ENCODE measurements around the gene ATP7B.

Gene ATP7B

DNA sequence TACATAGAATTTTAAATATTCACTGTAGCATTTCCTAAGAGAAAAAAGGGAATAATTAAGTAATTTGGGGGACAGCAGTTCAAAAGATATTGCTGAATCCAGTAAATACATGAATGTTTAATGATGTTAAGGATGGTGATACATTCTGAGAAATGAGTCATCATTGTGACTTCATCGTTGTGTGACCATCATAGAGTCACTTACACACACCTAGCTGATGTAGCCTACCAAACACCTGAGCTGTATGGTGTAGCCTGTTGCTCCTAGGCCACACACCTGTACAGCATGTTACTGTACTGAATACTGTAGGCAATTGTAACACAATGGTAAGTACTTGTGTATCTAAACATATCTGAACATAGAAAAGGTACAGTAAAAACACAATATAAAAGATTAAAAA lies 34.8 kb downstream of the ATP7B start:
- no peak for DNase-seq

GRCh38 chr13:51974482-51974881 lies 36.8 kb downstream of the ATP7B start:
- DNase-seq = no peak

DNA sequence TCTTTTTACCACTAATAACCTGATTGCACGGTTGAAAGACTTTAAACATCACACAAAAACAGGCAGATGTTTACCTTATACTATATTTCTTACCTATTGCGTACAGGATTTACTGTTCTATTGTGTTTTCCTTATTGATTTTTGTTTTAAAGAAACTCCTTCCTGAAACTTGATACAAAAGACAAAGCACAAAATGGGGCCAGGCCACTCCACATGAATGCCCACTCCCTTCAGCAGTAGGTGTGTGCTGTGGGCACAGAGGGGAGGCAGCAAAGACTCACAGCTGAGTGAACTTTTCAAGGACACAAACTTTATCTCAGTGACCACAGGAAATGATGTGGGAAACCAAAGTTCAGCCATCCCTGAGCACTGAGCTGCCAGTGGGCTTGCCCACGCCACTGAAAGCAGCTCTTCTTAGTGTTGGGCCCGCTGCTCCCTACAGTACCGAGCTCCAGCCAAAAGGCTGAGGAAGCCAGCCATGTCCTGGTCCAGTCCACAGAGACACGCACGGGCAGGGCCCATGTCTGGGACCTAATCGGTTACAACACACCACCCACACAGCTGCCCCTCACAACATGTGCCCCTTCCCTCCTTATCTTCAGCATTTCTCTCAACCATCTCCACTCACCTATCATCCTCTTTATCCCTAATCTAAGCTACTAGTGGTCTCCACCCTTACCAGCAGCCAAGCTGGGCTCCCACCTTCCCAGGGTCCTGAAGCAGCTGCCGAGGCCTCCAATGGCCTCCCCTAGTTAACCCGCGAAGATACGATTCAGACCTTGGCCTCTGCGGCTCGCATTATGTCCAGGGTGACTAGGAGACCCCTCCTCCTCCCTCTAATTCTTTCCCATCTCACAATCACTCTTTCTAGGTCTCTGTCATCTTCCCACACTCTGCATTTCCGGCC lies 39.5 kb downstream of the ATP7B start:
- no peak for DNase-seq

DNA sequence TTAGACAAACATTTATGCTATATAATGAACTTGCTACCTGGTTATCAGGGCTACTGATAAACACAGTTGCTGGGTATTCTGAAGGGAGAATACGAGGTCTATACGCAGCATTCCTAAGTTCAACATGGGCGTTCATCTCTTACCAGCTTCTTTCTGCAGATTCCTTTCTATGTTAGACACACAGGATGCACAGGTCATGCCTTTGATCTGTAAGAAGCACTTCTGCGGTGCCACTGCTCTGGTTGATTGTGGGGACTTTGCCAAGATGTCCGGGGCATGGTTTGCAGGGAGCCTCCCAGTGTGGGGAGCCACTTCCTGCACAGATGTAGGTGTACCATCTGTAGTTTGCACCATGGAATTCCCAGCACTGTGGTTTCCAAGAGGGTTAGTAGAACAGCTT lies 40.9 kb downstream of the ATP7B start:
- no peak for DNase-seq

GRCh38 chr13:51967482-51968446 lies 43.5 kb downstream of the ATP7B start:
- DNase-seq = no peak

DNA sequence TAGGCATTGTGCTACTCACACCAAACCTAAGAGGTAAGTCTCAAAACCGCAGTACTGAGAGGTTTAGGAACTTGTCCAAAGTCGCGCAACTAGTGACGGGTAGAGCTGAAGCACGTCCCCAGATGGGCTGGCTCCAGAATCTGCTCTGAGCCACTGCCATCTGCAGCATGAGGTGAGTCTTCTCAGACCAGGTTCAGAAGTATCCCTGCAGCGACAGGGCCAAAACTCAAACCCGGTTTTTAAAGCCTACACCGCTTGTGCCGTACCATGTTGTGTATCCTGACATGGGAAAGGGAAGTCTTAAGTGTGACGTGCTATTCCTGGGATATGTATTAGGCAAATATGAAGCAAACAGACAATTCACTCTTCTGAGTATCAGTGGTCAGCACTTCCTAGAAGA lies 45.1 kb downstream of the ATP7B start:
- DNase-seq = no peak

DNA sequence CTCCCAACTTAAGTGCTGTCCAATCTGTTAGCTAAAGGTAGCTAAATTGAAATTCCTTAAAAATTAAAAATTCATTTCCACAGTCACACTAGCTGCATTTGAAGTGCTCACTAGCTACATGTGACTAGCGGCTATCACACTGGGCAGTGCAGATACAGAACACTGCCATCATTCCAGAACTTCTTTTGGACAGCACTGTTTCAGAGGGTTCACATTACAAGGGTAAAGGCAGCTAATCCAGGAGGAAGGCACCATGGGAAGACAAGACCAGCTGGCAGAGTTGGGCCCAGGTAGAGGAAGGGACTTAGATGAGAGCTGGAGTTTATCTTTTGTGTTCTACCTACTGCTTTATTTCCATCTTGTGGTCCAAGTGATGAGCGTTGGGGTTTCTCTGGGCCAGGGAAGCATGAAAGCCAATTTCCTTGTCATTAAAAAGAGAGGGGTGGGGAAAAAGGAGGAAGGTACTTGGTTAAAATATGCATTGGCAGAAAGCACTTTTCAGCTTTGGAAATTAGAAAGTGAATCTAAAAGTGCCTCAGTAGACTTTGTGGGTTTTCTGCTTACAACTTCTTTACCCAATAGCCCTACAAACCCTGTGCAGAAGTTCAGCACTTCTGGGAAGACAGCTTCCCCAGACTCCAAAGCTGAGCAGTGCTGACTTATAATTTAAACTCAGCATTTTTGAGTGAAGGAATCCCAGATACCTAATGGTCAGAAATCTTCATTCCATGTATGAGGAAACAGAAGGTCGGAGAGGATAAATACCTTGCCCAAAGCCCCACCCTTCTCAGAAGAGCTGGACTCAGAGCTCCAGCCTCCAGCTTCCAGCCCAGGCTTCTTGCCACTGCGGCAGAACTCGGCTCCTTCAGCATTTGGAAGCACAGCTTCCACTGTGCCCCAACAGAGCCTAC lies 49.5 kb downstream of the ATP7B start:
- DNase-seq = no peak

DNA sequence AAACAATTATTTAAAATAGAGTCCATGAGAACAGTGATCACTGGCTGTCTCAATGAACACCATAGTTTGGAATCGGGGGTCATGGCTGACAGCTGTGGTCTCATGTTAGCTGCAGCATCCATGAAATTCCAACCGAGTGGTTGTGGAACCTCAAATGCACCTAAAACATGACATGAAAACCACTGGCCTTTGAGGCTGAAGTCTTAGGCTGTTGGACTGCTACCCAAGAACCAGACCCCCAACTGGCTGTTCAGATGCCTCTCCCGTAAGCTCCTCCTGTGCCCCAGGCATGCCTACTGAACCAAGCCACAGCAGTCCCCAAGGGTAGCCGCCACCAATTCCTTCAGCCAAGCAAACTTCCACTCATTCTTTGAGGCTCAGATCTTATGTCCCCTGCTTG lies 50.5 kb downstream of the ATP7B start:
- no peak for DNase-seq

DNA sequence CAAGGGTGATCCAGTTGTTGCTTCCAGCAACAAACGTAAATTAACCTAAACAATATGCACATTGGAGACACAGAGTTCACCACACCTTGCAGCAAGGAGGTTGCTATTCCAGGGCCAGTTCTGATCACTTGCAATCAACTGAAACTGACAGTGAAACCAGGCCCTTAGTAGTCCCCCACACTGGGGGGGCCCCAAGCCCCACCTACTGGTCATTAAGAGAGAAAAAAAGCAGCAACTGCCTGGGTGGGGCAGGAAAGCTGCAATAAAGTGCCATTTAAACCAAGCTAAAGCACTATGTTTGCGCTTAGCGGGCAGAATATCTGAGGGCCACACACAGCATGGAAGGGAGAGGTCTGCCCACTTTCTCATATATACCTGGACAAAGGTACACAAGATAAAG lies 51.5 kb downstream of the ATP7B start:
- no peak for DNase-seq

DNA sequence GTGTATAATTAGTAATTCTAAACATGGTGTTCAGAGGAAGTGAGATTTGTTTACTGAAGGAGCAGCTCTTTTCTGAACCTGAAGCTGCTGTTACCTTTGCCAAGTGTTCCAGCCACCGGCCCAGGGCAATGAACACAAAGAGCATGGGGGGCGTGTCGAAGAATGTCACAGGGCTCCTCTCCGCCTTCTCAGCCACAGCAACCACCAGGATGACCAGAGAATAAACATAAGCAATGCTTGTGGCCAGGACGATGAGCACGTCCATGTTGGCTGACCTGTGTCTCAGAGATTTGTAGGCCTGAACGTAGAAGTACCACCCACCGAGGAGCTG lies 53.1 kb downstream of the ATP7B start:
- no peak for DNase-seq

- no peak for DNase-seq
These were observed 53.7 kb downstream of the ATP7B start for GRCh38 chr13:51957377-51958216.

DNA sequence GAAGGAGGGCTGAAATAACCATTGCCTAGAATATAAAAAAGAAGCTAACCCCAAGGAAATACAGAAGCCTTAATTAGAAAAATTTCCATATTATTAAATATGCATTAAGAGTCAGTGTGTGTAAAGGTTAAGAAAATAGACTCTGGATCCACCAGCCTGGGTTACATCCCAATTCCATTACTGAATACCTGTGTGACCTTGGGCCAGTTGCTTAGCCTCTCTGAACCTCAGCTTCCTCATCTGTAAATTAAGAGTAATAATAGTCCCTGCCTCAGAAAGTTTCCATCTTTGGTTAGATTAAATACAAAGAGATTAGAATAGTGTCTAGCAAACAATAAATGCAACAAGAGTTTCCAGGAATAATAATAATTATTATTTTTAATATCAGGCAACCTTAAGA lies 54.5 kb downstream of the ATP7B start:
- DNase-seq = no peak

DNA sequence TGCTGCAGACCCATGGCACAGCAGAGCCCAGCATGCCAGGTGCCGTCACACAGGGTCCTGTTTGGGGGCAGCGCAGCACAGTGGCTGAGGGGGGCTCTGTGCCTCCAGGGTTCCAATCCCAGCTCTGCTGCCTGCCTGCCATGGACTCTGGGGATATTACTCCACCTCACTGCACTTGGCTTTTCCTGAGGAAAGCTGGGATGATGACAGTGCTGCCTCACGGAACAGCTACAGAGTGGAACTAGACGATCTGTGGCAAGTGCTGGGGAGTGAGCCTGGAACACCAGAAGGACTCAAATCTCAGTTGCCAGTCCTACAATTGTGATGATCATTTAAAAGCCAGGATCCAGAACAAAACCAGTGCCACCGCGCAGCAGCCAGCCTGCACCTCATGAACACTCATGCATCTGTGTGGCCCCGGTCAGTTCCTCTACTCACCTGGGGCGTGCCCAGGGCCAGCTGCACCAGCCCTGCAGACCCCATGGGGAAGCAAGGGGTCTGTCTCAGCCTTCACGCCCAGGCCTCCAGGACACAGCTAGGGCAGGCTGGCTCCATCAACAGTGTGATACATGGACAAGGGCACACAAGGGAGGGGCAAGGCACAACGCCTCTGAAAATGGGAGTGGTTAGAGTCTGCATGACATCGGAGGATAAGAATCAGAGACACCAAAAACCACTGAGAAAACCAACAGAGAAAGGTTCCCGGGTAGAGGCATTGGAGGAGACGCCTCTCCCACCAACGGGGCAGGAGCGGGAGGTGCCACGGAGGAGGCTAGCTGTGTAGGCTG lies 55.2 kb downstream of the ATP7B start:
- no peak for DNase-seq

DNA sequence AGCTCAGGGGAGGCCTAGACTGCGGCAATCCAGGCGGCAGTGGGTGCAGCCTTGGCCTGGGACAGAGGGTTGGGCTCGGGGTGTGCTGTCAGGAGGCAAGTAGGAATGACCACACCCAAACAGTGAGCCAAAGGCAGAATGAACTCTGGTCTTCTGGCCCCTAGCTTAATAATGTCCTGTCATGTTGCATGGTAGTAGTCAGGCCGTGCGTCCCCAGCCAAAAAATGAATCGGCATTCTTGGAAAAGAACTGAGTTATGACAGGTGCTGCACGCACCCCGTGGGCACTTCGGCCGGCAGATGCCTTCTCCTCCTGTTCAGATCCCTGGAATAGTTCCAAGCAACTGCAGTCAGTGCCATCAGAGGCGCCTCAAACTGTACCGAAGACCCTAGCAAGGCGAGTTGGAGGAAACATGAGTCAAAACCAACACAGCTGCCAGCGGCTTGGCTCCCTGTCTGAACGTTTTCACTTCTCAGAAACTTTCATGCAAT lies 55.9 kb downstream of the ATP7B start:
- no peak for DNase-seq

DNA sequence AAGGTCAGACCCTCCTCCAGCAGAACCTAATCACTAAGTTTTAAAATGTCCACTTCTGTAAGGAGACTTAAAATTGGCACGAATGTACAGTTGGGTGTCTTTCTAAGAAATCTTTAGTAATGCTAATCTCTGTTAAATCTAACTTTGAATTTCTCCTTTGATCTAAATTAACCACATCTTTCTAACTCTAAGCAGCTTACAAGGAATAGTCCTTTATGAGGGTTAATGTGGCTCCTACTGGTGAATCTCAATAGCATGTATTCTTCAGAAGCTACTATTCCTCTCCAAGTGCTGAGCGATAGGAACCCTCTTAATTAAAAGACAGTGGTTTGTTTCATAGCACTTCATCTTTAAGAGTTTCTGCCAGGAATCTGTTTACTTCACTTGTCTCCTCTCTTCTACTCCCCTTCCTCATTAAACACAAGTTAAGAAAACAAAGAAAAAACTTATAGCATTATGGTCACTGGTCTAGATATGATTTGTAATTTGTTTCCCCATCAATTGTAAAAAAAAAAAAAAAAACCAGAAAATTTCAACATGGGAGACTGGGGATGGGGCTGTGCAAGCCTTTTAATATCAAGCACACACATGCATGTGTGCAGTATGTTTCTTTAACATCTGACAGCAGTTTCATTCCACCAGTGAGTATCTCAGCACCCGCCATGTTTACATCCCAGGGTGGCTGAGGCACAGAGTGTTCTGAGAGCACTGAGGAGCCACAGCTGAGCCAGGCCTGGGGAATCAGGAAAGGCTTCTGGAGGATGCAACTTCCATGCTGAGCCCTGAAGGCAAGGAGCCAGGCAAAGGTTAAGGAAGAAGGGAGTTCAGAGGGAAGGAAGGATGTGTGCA lies 57.7 kb downstream of the ATP7B start:
- no peak for DNase-seq

DNA sequence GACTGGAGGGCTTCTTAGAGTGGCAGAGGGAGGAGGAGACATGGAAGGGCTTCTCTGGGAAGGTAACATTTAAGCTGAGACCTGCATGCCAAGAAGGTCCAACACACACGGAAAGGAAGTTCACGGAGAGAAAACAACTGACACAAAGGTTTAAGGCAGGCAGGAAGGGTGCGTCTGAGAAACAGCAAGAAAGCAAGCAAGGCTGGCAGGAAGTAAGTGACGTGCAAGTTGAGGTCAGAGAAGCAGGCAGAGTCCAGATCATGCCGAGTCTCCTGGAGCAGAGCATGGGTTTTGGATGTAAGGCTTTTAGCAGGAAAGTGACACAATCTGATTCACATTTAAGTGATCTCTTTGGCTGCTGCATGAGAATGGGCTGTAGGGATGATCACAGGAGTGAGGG lies 60.5 kb downstream of the ATP7B start:
- DNase-seq = no peak

- DNase-seq = no peak
These were observed 65.0 kb downstream of the ATP7B start for GRCh38 chr13:51946163-51946669.

DNA sequence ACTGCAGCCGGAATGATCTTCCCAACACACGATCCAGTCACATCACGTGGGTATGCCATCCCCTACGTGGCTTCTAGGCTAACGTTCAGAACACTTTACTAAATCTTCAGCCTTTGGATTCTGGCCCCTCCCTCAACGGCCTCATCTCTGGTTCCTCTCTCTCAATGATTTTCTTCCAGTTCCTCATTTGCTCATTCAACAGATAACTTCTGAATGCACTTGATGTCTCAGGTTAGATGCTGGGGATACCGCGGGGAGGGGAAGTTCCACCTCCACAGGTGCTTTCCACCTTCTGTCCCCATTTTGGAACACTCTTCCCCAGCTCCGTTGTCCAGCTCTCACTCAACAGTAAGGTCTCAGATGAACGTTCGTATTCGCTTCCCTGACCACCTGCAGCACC lies 66.1 kb downstream of the ATP7B start:
- no peak for DNase-seq

DNA sequence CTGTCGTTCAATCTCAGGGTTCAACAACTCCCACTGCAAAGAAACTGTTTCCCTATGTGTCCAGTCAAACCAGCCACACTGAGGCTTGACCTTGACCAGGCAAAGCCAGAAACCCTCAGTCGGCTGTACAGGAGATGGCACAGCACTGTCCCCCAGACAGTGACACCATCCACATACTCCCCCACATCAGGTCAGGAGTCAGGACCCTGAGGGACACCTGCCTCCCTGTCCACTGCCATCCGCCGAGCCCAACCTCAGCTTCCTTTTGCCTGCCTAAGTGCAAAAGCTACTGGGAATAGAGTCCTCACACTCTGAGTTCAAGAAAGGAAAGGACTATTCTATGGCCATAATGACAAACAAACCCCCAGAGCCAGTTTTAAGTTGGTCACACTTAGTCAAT lies 66.8 kb downstream of the ATP7B start:
- DNase-seq = no peak

GRCh38 chr13:51943721-51944120 lies 67.5 kb downstream of the ATP7B start:
- no peak for DNase-seq

All from NCI-H1436 treated with DMSO at 0.1 percent for 48 hours (cell line).